ENCODE data around the gene SLC13A1. TPM values are rescaled to one million over a fixed set of nuclear protein-coding genes. Genes with fewer than 3 reads are reported as not detected.

Gene SLC13A1
- total RNA-seq, 1 donor from 2014 or later, result not detected

GRCh38 chr7:123143252-123144006 lies 56.3 kb downstream of the SLC13A1 start:
- DNase-seq (ENCODE audit: low spot score), result no peak
- Histone ChIP-seq H3K36me3 (no peaks in the 10 kb centered on the region), H3K4me2 (no peak overlapping the region), H4K20me1 (ENCODE audit: low read depth) (no peaks in the 10 kb centered on the region), H3K9me3 (ENCODE audit: low read depth) (no peaks in the 10 kb centered on the region), H3K27ac (no peak overlapping the region), H3K9ac (no peak overlapping the region), H3K27me3 (no peaks in the 10 kb centered on the region), H3K4me1 (no peaks in the 10 kb centered on the region), H3K4me3 (no peak overlapping the region), H2AFZ (replicated peaks) (no peak overlapping the region), H3F3A (ENCODE audit: low read depth) (no peaks in the 10 kb centered on the region), H3K79me2 (ENCODE audit: low read depth) (no peaks in the 10 kb centered on the region)
- Mint-ChIP-seq H3K4me1 (no peaks in the 10 kb centered on the region), H3K36me3 (no peaks in the 10 kb centered on the region), H3K27ac (no peak overlapping the region), H3K27me3 (ENCODE audit: insufficient read depth, low read depth) (peaks cover 3% of the 10 kb centered on the region), H3K9me3 (peaks cover 2% of the 10 kb centered on the region), H3K4me3 (no peak overlapping the region)
- TF ChIP-seq EZH2phosphoT487 (IDR thresholded peaks at IDR 0.05) (no peak), CTCF (IDR thresholded peaks at IDR 0.05) (no peak), EZH2 (IDR thresholded peaks at IDR 0.05) (no peak)

- Mint-ChIP-seq H3K4me1 (no peaks in the 10 kb centered on the region), H3K27me3 (ENCODE audit: insufficient read depth, low read depth) (no peaks in the 10 kb centered on the region), H3K4me3 (no peak overlapping the region), H3K27ac (no peak overlapping the region), H3K9me3 (peaks cover 2% of the 10 kb centered on the region), H3K36me3 (no peaks in the 10 kb centered on the region)
- DNase-seq (ENCODE audit: low spot score), result no peak
- no peak overlapping the region for H2AFZ ChIP-seq (replicated peaks)
- no peak overlapping the region for H3K4me2 ChIP-seq
- no peaks in the 10 kb centered on the region for H4K20me1 ChIP-seq (ENCODE audit: low read depth)
- H3K36me3 ChIP-seq, result no peaks in the 10 kb centered on the region
- no peak overlapping the region for H3K4me3 ChIP-seq
- no peaks in the 10 kb centered on the region for H3F3A ChIP-seq (ENCODE audit: low read depth)
- H3K9me3 ChIP-seq (ENCODE audit: low read depth), result no peaks in the 10 kb centered on the region
- H3K27ac ChIP-seq, result no peak overlapping the region
- no peaks in the 10 kb centered on the region for H3K79me2 ChIP-seq (ENCODE audit: low read depth)
- no peak for TF ChIP-seq CTCF (IDR thresholded peaks at IDR 0.05)
- TF ChIP-seq EZH2phosphoT487 (IDR thresholded peaks at IDR 0.05), result no peak
- no peaks in the 10 kb centered on the region for H3K27me3 ChIP-seq
- H3K4me1 ChIP-seq, result no peaks in the 10 kb centered on the region
- H3K9ac ChIP-seq, result no peak overlapping the region
Observed at GRCh38 chr7:123140561-123140960, 59.2 kb downstream of the SLC13A1 start.

- Histone ChIP-seq H3K9ac (no peak overlapping the region), H3K4me1 (no peaks in the 10 kb centered on the region), H3K9me3 (ENCODE audit: low read depth) (no peaks in the 10 kb centered on the region), H3K4me3 (no peak overlapping the region), H3F3A (ENCODE audit: low read depth) (no peaks in the 10 kb centered on the region), H3K36me3 (no peaks in the 10 kb centered on the region), H3K4me2 (no peak overlapping the region), H3K27ac (no peak overlapping the region), H3K27me3 (no peaks in the 10 kb centered on the region), H4K20me1 (ENCODE audit: low read depth) (no peaks in the 10 kb centered on the region), H3K79me2 (ENCODE audit: low read depth) (no peaks in the 10 kb centered on the region), H2AFZ (replicated peaks) (no peak overlapping the region)
- Mint-ChIP-seq H3K36me3 (no peaks in the 10 kb centered on the region), H3K27me3 (ENCODE audit: insufficient read depth, low read depth) (no peaks in the 10 kb centered on the region), H3K4me3 (no peak overlapping the region), H3K9me3 (peaks cover 2% of the 10 kb centered on the region), H3K27ac (no peak overlapping the region), H3K4me1 (peaks cover 5% of the 10 kb centered on the region)
- DNase-seq (ENCODE audit: low spot score), result no peak
- TF ChIP-seq EZH2 (IDR thresholded peaks at IDR 0.05) (no peak), CTCF (IDR thresholded peaks at IDR 0.05) (no peak), EZH2phosphoT487 (IDR thresholded peaks at IDR 0.05) (no peak)
Observed at GRCh38 chr7:123135960-123136359, 63.8 kb downstream of the SLC13A1 start.

Measured in neural progenitor cell (in vitro differentiated cells).